Measurements from ENCODE around the gene TMEM144. TPM values are rescaled to one million over a fixed set of nuclear protein-coding genes. Genes with fewer than 3 reads are reported as not detected.

The TMEM144 gene
- total RNA-seq, 1 experiment from 2014 or later: 3.4 TPM

DNA sequence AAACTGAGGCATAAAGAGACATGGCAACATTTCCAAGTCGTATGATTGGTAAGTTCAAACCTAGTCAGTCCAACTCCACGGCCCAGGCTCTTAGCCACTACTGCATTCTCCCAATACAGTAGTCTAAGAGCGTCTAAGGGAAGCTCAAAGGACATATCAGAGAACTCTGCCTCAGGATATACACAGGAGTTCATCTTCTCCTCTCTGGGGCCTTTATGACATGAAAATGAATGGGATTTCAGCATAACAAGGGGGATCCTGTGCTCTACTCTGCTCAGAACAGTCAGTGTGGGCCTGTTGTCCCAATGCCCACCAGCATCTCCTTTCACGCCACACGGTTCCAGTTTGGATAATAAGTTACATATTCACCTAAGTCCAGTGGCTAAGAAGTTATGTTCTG is 41.7 kb upstream of the TMEM144 start:
- Histone ChIP-seq H3K4me1 (ENCODE audit: insufficient read depth, low read length) (no peaks in the 10 kb centered on the region), H3K9me3 (ENCODE audit: control insufficient read depth, low read depth, low read length) (no peaks in the 10 kb centered on the region), H3T11ph (ENCODE audit: low read length) (no peak overlapping the region), H4K8ac (replicated peaks; ENCODE audit: insufficient read length, low read depth, low read length) (no peak overlapping the region), H3K4me2 (ENCODE audit: insufficient read depth, insufficient read length, low read length) (no peak overlapping the region), H2AK5ac (ENCODE audit: insufficient read length, low read length) (no peak overlapping the region), H3K27ac (ENCODE audit: insufficient read length, low read depth, low read length) (no peak overlapping the region), H4K20me1 (ENCODE audit: control insufficient read depth, insufficient read depth, insufficient read length) (no peaks in the 10 kb centered on the region), H2BK12ac (ENCODE audit: insufficient read length, low read depth, low read length) (no peak overlapping the region), H3K23me2 (ENCODE audit: insufficient read length, low read depth, low read length, poor library complexity, severe bottlenecking) (no peaks in the 10 kb centered on the region), H3K9ac (ENCODE audit: extremely low read depth, insufficient read length, low read length) (no peak overlapping the region), H2BK120ac (ENCODE audit: low read depth, low read length, poor library complexity, severe bottlenecking) (no peak overlapping the region), H3K23ac (ENCODE audit: insufficient read length, low read depth, low read length) (no peak overlapping the region), H2BK20ac (ENCODE audit: low read depth, low read length, poor library complexity, severe bottlenecking) (no peak overlapping the region), H2BK5ac (ENCODE audit: insufficient read length, low read length) (no peak overlapping the region), H2AFZ (ENCODE audit: low read length) (no peak overlapping the region), H3K79me2 (ENCODE audit: insufficient read depth, low read length) (no peaks in the 10 kb centered on the region), H3K79me1 (ENCODE audit: insufficient read depth, low read depth, low read length, poor library complexity, severe bottlenecking) (no peaks in the 10 kb centered on the region), H4K5ac (ENCODE audit: insufficient read length, low read depth, low read length) (no peak overlapping the region), H4K91ac (ENCODE audit: insufficient read length, low read depth, low read length) (no peak overlapping the region), H3K18ac (ENCODE audit: insufficient read length, low read depth, low read length) (no peak overlapping the region), H3K56ac (ENCODE audit: insufficient read length, low read depth, low read length) (no peak overlapping the region), H3K27me3 (ENCODE audit: insufficient read depth, low read length) (no peaks in the 10 kb centered on the region), H3K4ac (ENCODE audit: low read depth, low read length) (no peak overlapping the region), H3K14ac (ENCODE audit: insufficient read depth, low read length) (no peak overlapping the region), H2BK15ac (ENCODE audit: low read depth, low read length) (no peak overlapping the region)
- no peaks in the 10 kb centered on the region for H3K36me3 Mint-ChIP-seq (ENCODE audit: insufficient read depth in 1 of 3, low read depth in 3 of 3)
- no peak for DNase-seq
- H3K4me3 Mint-ChIP-seq: no peak overlapping the region
- H3K27me3 Mint-ChIP-seq (ENCODE audit: low read depth): no peaks in the 10 kb centered on the region
- H3K27ac Mint-ChIP-seq: no peak overlapping the region
- H3K4me1 Mint-ChIP-seq: peaks cover 10 to 13% of the 10 kb centered on the region in 2 experiments
- H3K9me3 Mint-ChIP-seq: no peaks in the 10 kb centered on the region
- TF ChIP-seq, protein P1, sequence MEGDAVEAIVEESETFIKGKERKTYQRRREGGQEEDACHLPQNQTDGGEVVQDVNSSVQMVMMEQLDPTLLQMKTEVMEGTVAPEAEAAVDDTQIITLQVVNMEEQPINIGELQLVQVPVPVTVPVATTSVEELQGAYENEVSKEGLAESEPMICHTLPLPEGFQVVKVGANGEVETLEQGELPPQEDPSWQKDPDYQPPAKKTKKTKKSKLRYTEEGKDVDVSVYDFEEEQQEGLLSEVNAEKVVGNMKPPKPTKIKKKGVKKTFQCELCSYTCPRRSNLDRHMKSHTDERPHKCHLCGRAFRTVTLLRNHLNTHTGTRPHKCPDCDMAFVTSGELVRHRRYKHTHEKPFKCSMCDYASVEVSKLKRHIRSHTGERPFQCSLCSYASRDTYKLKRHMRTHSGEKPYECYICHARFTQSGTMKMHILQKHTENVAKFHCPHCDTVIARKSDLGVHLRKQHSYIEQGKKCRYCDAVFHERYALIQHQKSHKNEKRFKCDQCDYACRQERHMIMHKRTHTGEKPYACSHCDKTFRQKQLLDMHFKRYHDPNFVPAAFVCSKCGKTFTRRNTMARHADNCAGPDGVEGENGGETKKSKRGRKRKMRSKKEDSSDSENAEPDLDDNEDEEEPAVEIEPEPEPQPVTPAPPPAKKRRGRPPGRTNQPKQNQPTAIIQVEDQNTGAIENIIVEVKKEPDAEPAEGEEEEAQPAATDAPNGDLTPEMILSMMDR (conservative IDR thresholded peaks at IDR 0.05): no peak
- no CpG with 5 or more reads among the region's 5 CpGs for WGBS (ENCODE audit: extremely low coverage, insufficient read length, low lambda C conversion rate)

All from H9 (cell line).